ENCODE measurements around the gene RPS6KA3. TPM values are rescaled to one million over a fixed set of nuclear protein-coding genes. Genes with fewer than 3 reads are reported as not detected.

Gene RPS6KA3
- polyA plus RNA-seq, 1 experiment = 15.4 TPM

DNA sequence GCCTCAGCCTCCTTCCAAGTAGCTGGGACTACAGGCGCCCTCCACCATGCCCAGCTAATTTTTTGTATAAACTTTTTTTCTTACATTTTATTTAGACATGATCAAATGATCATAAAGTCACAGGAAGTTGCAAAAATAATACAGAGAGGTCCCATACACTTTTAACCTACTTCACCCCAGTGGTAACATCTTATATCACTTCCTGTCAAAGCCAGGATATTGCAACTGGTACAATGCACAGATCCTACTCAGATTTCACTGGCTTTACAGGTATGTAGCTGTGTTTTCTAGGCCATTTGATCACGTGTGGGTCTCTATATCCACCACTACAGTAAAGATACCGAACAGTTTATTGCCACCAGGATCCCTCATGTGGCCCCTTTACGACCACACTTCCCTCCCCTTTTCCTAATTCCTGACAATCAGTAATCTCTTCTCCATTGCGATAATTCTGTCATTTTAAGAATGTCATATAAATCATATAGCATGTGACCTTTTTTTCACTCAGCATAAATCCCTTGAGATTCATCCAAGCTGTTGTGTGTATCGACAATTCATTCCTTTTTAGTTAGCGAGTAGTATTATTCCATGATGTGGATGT, 18.0 kb downstream of the RPS6KA3 start:
- no peaks in the 10 kb centered on the region for H3K27me3 ChIP-seq (ENCODE audit: control insufficient read depth, insufficient read depth, low read length)
- H3K36me3 ChIP-seq (ENCODE audit: control insufficient read depth, insufficient read depth, low read length) = no peaks in the 10 kb centered on the region
- CTCF ChIA-PET = interaction anchor here (0.6 kb wide), 1 partner anchor 241 kb away, joined by 5 read pairs; no protein-coding TSS in a partner anchor
- H3K4me3 ChIP-seq (ENCODE audit: low read depth, low read length) = no peak overlapping the region
- TF ChIP-seq, protein P1, sequence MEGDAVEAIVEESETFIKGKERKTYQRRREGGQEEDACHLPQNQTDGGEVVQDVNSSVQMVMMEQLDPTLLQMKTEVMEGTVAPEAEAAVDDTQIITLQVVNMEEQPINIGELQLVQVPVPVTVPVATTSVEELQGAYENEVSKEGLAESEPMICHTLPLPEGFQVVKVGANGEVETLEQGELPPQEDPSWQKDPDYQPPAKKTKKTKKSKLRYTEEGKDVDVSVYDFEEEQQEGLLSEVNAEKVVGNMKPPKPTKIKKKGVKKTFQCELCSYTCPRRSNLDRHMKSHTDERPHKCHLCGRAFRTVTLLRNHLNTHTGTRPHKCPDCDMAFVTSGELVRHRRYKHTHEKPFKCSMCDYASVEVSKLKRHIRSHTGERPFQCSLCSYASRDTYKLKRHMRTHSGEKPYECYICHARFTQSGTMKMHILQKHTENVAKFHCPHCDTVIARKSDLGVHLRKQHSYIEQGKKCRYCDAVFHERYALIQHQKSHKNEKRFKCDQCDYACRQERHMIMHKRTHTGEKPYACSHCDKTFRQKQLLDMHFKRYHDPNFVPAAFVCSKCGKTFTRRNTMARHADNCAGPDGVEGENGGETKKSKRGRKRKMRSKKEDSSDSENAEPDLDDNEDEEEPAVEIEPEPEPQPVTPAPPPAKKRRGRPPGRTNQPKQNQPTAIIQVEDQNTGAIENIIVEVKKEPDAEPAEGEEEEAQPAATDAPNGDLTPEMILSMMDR (IDR thresholded peaks at IDR 0.05; ENCODE audit: insufficient read depth, low read depth, low read length) = no peak
- POLR2A ChIA-PET = no interaction called here
- no peak for DNase-seq (ENCODE audit: low read depth)

DNA sequence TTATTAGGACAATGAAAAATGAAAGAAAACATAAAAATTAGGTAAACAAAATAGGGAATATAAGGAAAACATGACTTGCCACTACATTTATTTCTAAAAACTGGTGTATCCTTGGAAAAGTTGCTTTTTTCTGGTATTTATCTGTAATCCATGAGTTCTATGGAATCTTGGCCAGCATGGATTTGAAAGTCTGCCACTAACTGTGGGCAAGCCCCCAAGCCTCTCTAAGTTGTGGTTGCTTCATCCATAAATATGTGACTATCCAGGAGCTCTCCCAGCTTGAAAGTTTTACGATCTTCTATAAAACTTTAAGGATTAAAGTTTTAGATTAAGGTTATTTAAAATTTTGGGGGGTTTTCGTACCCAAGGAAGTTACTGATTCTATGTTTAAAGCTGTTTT, 21.8 kb downstream of the RPS6KA3 start:
- Histone ChIP-seq H3K27me3 (ENCODE audit: control insufficient read depth, insufficient read depth, low read length) (no peaks in the 10 kb centered on the region), H3K4me3 (ENCODE audit: low read depth, low read length) (no peak overlapping the region), H3K36me3 (ENCODE audit: control insufficient read depth, insufficient read depth, low read length) (no peaks in the 10 kb centered on the region)
- TF ChIP-seq, protein P1 (IDR thresholded peaks at IDR 0.05; ENCODE audit: insufficient read depth, low read depth, low read length) = no peak
- CTCF ChIA-PET = no interaction called here
- DNase-seq (ENCODE audit: low read depth) = no peak
- POLR2A ChIA-PET = interaction anchor here (0.7 kb wide), 1 partner anchor 1726 kb away, joined by 3 read pairs; no protein-coding TSS in a partner anchor

GRCh38 chrX:20240201-20240600, 26.5 kb downstream of the RPS6KA3 start:
- DNase-seq (ENCODE audit: low read depth) = no peak
- TF ChIP-seq, protein P1 (IDR thresholded peaks at IDR 0.05; ENCODE audit: insufficient read depth, low read depth, low read length) = no peak
- ChIA-PET CTCF (no interaction called here), POLR2A (no interaction called here)
- H3K27me3 ChIP-seq (ENCODE audit: control insufficient read depth, insufficient read depth, low read length) = no peaks in the 10 kb centered on the region
- no peak overlapping the region for H3K4me3 ChIP-seq (ENCODE audit: low read depth, low read length)
- H3K36me3 ChIP-seq (ENCODE audit: control insufficient read depth, insufficient read depth, low read length) = no peaks in the 10 kb centered on the region

DNA sequence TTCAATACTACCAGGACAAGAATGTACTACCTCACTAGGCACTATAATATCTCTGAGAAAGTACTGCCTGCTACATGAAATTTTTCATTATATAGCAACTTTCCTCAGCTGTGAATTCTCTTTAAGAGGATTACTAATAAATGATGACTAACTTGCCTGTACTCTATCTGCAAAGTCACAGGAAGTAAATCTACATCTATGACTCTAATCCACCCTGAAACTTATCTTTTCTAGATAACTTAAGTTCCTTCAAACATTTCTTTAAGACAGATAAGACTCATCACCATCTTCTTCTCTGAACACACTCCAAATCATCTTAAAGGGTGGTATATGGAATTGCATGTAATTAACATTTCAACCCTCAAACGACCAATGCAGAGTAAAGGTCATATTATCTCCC, 28.8 kb downstream of the RPS6KA3 start:
- POLR2A ChIA-PET = no interaction called here
- no peak for DNase-seq (ENCODE audit: low read depth)

DNA sequence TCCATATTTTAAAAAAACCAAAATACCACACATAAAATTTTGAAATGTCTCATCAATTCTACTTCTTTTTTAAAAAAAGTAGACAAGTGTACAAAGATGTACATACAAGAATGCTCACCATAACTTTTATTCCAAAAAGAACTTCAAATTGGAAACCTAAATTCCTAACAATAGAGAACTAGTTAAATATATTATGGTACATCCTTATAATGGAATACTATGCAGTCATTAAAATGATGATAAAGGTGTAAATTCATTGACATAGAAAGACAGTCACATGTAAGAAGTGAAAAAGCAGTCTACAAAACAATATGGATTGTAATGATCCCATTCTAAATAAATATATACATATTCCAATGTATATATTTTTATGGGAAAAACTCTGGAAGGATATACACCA, 31.0 kb downstream of the RPS6KA3 start:
- Histone ChIP-seq H3K27me3 (ENCODE audit: control insufficient read depth, insufficient read depth, low read length) (no peaks in the 10 kb centered on the region), H3K36me3 (ENCODE audit: control insufficient read depth, insufficient read depth, low read length) (peaks cover 2% of the 10 kb centered on the region; the same call in 1 of the 2 replicates), H3K4me3 (ENCODE audit: low read depth, low read length) (no peak overlapping the region)
- CTCF ChIA-PET = no interaction called here
- POLR2A ChIA-PET = no interaction called here
- DNase-seq (ENCODE audit: low read depth) = no peak
- TF ChIP-seq, protein P1 (IDR thresholded peaks at IDR 0.05; ENCODE audit: insufficient read depth, low read depth, low read length) = no peak

More for the DNA sequence above, 28.8 kb downstream of the RPS6KA3 start:
- CTCF ChIA-PET = no interaction called here
- H3K4me3 ChIP-seq (ENCODE audit: low read depth, low read length) = no peak overlapping the region
- no peaks in the 10 kb centered on the region for H3K36me3 ChIP-seq (ENCODE audit: control insufficient read depth, insufficient read depth, low read length)
- no peaks in the 10 kb centered on the region for H3K27me3 ChIP-seq (ENCODE audit: control insufficient read depth, insufficient read depth, low read length)
- TF ChIP-seq, protein P1 (IDR thresholded peaks at IDR 0.05; ENCODE audit: insufficient read depth, low read depth, low read length) = no peak
